ENCODE data around the gene ZGLP1.

DNA sequence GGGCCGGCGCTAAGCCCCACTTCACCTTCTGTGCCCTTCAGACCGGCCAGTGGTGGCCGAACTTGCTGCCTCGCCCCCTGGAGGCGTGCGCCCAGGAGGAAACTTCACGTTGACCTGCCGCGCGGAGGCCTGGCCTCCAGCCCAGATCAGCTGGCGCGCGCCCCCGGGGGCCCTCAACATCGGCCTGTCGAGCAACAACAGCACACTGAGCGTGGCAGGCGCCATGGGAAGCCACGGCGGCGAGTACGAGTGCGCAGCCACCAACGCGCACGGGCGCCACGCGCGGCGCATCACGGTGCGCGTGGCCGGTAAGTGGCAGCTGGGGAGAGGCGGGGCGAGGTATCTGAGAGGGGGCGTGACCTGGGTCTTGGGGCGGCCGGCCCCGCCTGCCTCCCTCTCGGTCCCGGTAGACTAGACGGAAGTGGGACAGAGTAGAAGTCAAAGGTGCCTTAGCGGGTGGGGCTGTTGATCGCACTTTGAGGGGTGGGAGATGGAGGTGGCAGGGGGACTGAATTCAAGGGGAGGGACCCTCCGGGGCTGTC is 14.2 kb downstream of the ZGLP1 start:
- TF ChIP-seq, protein P1, sequence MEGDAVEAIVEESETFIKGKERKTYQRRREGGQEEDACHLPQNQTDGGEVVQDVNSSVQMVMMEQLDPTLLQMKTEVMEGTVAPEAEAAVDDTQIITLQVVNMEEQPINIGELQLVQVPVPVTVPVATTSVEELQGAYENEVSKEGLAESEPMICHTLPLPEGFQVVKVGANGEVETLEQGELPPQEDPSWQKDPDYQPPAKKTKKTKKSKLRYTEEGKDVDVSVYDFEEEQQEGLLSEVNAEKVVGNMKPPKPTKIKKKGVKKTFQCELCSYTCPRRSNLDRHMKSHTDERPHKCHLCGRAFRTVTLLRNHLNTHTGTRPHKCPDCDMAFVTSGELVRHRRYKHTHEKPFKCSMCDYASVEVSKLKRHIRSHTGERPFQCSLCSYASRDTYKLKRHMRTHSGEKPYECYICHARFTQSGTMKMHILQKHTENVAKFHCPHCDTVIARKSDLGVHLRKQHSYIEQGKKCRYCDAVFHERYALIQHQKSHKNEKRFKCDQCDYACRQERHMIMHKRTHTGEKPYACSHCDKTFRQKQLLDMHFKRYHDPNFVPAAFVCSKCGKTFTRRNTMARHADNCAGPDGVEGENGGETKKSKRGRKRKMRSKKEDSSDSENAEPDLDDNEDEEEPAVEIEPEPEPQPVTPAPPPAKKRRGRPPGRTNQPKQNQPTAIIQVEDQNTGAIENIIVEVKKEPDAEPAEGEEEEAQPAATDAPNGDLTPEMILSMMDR (IDR thresholded peaks at IDR 0.05), result no peak
- TF ChIP-seq POLR2A (IDR thresholded peaks at IDR 0.05), result no peak
